ENCODE data around the gene VILL.
A peak's percentile ranks its signal among the peaks of the same experiment; 100 is the strongest.
"Not testable (repeated sequence)": the region's sequence is repeated elsewhere in the genome, so short reads cannot be mapped to it uniquely, and the experiment has no call there.

Gene VILL

GRCh38 chr3:38036286-38036685 lies 45.7 kb downstream of the VILL start:
- no peak for DNase-seq (ENCODE audit: low read depth in 2 of 2)

GRCh38 chr3:38036906-38037305 lies 46.3 kb downstream of the VILL start:
- no peak for DNase-seq (ENCODE audit: low read depth in 2 of 2)

GRCh38 chr3:38038447-38038911 lies 47.9 kb downstream of the VILL start:
- no peak for DNase-seq (ENCODE audit: low read depth in 2 of 2)

GRCh38 chr3:38039101-38039898 lies 48.7 kb downstream of the VILL start, which contains the start of gene DLEC1:
DLEC1 (plus strand) TSS chr3:38039208; CDS start chr3:38039226, 18 bp downstream.
- DNase-seq (ENCODE audit: low read depth in 2 of 2), result peak; percentile 60 to 61

GRCh38 chr3:38039899-38040261 lies 49.3 kb downstream of the VILL start:
- no peak for DNase-seq (ENCODE audit: low read depth in 2 of 2)

GRCh38 chr3:38040401-38040800 lies 49.8 kb downstream of the VILL start:
- no peak for DNase-seq (ENCODE audit: low read depth in 2 of 2)

GRCh38 chr3:38043486-38043885 lies 52.9 kb downstream of the VILL start:
- no peak for DNase-seq (ENCODE audit: low read depth in 2 of 2)

- DNase-seq (ENCODE audit: low read depth in 2 of 2), result no peak
These were observed 55.4 kb downstream of the VILL start for GRCh38 chr3:38046027-38046426.

- DNase-seq (ENCODE audit: low read depth in 2 of 2), result no peak
These were observed 56.2 kb downstream of the VILL start for GRCh38 chr3:38046821-38047220.

GRCh38 chr3:38047896-38048295 lies 57.3 kb downstream of the VILL start:
- DNase-seq (ENCODE audit: low read depth in 2 of 2), result no peak

GRCh38 chr3:38049358-38050126 lies 59.0 kb downstream of the VILL start:
- DNase-seq (ENCODE audit: low read depth in 2 of 2), result no peak

GRCh38 chr3:38051131-38051530 lies 60.5 kb downstream of the VILL start:
- no peak for DNase-seq (ENCODE audit: low read depth in 2 of 2)

GRCh38 chr3:38053286-38053685 lies 62.7 kb downstream of the VILL start:
- DNase-seq (ENCODE audit: low read depth in 2 of 2), result not testable (repeated sequence)

- not testable (repeated sequence) for DNase-seq (ENCODE audit: low read depth in 2 of 2)
These were observed 63.4 kb downstream of the VILL start for GRCh38 chr3:38053813-38054498.

GRCh38 chr3:38054499-38055001 lies 64.0 kb downstream of the VILL start:
- DNase-seq (ENCODE audit: low read depth in 2 of 2), result no peak

Measured in stimulated activated CD8-positive, alpha-beta memory T cell treated with anti-CD3 and anti-CD28 coated beads, Interleukin-7, amount 100 ng/mL, for 1 hour (primary cell).